GM10266 (cell line): ENCODE data around the gene PALD1.

Source experiments
- DNase-seq: peaks from one replicate; pipeline ENCODE4 v3.0.0; 2012; ENCODE audit errors: extremely low spot score
- CTCF ChIP-seq: IDR thresholded peaks from 2 replicates; pipeline ENCODE4 v1.5.1; 2012; ENCODE audit warnings: mild to moderate bottlenecking, low read depth; ENCODE audit not compliant: control insufficient read depth, insufficient read depth; ENCODE audit errors: missing control alignments

PALD1 gene

GRCh38 chr10:70537398-70538194, 59.0 kb downstream of the PALD1 start:
- DNase-seq: peak; percentile 51
- TF ChIP-seq CTCF: peak; percentile 49

GRCh38 chr10:70538195-70538520, 59.6 kb downstream of the PALD1 start:
- no peak for DNase-seq
- TF ChIP-seq CTCF: no peak

- TF ChIP-seq CTCF: no peak
These were observed 60.3 kb downstream of the PALD1 start for GRCh38 chr10:70538731-70539338.

GRCh38 chr10:70539471-70539870, 60.9 kb downstream of the PALD1 start:
- TF ChIP-seq CTCF: no peak
- no peak for DNase-seq

More at GRCh38 chr10:70538731-70539338, 60.3 kb downstream of the PALD1 start:
- no peak for DNase-seq

GRCh38 chr10:70540089-70540788, 61.7 kb downstream of the PALD1 start:
- peak; percentile 76 for TF ChIP-seq CTCF
- peak; percentile 64 for DNase-seq

- no peak for TF ChIP-seq CTCF
- no peak for DNase-seq
These were observed 62.3 kb downstream of the PALD1 start for GRCh38 chr10:70540789-70541360.
